NCI-H345 (cell line): Measurements from ENCODE around the gene NUAK1.

Experiments
- DNase-seq: peaks from one replicate; lab custom pipeline; 2025; lab: John Stamatoyannopoulos, UW

The NUAK1 gene

DNA sequence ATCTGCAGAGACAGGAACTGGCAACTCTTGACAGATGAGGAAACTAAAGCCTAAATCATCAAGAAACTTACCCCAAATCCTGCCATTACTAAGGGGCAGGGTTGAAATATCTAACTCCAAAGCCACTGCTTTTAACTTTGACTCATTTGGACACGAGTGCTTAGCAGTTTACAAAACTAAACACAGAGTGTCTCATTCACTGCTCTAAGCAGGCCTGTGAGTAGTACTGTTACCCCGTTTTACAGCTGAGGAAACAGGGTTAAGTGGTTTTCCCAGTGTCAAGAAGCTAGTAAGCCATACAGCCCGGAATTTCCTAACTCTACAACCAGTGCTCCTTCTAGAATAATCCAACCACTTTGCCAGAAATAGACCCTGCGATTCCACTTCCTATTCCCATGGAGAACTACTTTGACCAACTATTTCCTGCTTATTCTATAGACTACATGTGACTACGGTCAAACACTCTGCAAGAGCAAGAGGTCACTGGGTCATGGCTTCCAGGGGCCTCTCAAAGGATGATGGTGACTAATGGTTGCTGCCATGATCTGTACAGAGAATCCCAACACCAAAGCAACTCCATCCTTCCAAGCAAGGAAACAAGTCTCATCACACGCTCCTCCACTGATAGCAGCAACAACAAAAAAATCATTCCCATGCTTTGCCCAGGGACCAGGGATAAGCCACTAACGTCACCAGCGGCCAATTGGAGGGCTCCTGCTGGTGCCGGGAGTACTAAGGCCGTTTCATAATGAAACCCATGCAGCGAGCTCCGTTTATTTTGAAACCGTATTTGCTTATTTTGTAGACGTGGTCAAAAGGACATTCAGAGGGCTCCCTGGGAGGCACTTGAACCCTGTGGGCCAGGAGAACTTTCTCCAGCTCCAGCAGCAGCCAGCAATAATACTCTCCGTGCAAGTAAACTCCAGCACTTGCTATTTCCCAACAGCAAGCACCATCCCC is 56.3 kb downstream of the NUAK1 start:
- DNase-seq = no peak

DNA sequence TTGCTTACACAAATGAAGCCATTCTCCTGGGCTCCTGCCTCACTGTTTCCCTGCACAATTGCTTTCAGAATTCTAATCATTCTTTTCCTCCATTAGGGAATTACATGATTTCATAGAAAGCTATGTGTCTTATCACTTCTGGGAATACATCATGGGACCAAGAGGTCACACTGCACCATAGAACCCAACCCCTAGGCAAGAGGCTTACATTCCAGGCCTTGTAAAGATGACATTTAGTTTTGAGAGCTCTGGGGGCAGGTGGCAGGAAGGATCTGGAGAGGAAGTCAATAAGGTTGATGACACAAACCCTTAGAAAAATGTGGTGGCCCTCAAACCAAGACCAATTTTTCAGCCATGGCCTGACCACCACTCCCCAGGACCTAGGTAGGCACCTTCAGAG is 57.1 kb downstream of the NUAK1 start:
- no peak for DNase-seq

DNA sequence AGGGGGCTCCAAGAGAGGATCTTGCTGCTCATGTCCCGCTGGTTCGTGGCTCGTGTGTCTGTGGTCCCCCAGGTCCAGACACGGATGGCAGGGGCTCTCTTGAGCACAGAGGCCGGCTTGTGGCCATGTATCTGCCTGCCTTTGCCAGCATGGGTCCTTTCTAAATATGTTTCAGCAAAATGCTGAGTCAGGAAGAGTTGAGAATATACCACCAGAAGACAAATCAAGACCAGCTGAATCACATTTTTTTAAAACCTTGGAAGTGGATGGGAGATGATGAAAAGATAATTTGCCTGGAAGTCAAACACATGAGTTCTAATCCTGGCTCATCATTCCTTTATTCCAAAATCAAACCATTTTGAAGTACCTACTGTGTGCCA is 58.0 kb downstream of the NUAK1 start:
- no peak for DNase-seq

DNA sequence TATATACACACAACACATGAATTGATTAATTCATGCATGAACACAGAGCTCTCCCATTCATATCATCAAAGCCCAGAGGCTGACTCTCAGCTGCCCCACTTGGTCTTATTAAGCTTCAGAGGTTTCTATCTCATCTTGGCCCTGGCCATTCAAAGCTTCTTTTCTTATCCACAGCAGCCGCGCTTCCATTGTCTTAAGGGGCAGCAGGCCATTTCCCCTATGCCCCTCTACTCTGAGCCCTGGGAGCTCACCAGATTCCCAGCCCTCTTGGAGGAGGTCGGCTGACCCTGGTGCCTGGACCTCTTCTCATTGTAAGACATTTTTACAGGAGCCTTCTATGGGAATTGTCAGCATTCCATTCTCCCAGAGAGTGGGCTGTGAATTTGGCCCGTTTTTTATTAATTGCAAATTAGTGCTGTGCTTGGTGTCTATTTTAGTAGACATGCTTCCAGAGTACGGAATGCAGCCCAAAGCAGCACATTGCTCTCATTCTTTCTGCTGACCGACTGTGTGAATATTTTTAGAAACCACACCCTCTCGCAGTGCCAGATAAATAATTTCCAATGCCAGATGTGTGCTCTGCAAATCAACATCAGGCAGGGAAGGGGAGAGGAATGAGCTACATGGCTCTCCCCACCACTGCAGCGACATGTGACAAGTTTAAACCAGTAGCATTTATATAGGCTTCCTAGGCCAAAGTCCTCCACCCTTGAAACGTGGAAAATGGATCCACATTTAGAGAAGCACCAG is 58.5 kb downstream of the NUAK1 start:
- DNase-seq = no peak

DNA sequence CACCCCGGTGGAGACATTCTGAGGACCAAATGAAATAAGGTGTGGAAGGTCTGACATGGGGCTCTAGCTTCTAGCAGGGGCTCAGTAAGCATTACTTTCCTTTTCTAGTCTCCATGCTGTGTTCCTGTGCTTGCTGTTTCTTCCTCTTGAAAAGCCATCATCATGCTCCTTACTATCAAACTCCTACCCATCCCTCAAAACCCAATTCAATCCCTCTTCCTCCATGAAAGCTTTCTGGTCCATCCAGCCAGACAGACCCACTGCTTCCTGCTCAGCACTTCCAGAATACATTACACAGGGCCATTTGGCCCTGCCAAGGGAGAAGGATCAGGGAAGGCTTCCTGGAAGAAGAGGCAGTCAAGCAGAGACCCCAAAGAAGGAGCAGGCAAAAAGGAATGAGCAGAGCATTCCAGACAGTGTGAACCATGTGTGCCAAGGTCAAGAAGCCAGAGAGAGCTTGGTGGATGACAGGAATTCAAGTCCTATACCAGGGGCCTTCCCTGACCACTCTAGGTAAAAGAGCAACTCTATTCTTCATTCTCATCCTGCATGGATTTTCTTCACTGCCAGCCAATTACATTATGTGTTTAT is 59.5 kb downstream of the NUAK1 start:
- DNase-seq = no peak

DNA sequence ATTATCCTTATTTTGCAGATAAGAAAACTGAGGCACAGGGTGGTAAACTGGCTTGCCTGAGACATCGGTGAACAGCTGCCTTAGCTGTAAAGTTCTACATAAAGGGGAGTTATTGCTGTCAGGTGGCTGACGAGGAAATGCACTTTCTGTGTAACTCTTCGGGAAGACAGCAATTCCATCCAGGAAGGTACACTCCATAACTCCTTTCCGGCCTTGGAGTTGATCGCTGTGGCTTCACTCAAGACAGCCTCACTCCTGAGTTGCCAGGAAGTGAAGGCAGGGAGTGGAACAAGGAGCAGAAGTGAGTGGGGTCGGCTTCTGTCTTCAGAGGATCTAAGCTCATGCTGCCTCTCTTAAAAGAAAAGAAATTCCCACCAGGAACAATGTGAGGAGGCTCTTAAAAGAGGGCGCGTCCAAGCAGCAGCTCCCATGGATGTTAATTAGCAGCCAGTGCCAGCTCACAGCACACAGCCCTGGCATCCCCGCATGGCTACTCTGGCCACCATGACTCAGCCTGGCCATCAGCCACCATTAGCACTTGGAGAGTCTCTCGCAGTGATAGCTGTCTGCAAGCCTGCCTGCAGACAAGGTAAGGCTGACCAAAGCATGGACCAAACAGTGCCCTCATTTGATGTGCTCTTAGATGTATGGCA is 60.3 kb downstream of the NUAK1 start:
- DNase-seq = no peak

DNA sequence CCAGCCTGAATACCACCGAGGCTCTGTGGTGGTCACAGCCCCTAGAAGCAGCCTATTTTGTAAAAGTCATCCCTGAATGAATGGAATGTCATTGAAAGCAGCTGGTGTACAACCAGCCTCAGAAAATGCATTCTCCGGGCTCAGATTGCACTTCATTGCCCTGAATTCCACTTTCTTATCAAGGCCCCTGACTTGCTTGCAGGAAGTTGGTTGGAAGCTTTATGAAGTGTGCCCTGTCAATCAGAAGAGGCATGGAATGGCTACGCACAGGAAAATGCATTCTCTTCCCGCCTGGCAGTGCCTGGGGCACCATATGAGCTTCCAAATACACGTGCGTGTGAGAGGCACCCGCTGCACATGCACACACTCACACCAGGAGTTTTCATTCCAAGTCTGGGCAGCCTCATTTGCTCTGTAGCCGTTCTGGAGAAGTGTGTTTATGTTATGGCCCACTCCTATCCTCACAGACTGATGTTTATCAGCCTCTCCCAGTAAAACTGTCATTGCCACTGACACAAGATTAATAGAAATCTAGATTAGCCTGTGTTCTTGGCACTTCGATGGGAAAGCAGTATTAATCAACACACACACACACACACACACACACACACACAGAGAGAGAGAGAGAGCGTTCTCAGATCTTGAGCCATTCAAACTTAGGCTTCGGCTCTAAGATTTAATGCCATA is 63.9 kb downstream of the NUAK1 start:
- DNase-seq = no peak

DNA sequence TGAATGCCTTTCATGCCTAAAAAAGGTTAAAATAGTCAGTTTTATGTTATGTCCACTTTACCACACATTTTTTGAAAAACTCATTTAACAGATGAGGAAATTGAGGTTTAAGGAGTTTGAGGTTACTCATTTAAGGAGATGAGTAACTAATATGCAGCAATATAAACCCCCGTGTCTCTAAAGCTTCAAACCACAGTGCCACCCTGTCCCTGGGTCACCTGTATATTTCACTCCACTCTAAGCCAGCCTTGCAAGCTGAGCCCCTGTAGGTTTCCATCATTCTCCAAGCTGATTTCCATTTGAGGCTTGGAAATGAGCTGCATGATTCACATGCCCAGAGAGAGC is 64.4 kb downstream of the NUAK1 start:
- no peak for DNase-seq

DNA sequence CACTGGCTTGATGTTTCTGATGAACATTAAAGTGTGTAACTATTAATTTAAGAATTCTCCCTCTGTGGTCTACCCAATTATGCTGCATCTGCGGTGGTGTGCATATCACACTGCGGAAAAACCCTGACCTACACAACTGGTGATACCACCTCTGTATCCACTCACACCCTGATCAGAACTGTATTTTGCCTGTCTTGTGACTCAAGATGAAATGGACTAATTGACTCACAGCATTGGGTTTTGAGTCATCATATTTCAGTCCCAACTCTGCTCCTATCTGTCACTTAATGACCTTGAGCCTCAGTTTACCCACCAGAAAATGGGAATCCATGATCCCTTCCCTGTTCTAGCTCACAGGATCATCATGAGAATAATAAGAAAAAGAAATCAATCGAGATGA is 65.6 kb downstream of the NUAK1 start:
- no peak for DNase-seq

DNA sequence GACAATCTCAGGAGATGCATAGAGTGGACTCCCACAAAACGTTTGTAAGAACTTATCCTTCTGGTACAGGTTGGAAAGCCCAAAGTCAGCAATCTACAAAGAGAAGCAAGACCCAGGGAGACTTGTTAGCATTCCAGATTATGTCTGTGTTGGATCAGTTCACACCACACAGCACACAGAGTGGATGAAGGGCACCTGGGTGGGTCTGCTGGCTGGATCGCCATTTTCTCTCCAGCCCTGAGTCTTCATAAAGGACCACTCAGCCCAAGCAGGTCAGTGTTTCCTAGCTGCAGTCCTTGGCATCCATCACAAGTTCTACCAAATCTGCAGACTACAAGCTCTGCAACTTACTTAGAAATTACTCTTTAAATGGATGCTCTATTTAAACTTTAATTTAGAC is 66.0 kb downstream of the NUAK1 start:
- DNase-seq = no peak

DNA sequence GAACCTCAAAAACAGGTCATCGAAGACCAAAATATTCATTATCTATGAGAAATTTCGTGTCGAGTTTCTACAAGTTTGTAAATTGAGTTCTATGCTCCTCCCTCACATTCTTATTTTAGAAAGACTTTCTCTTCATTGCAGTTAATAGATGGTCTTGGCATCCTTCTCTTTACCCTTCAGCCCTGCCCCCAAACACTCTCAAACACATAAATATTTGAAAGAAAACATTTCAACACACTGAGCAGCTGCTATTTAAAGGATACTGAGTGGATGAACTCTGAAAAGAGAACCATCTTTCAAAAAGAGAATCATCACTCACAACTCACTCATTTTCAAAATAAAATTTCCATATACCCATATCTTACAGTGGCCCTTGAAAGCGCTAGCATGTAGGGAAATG is 67.1 kb downstream of the NUAK1 start:
- no peak for DNase-seq

DNA sequence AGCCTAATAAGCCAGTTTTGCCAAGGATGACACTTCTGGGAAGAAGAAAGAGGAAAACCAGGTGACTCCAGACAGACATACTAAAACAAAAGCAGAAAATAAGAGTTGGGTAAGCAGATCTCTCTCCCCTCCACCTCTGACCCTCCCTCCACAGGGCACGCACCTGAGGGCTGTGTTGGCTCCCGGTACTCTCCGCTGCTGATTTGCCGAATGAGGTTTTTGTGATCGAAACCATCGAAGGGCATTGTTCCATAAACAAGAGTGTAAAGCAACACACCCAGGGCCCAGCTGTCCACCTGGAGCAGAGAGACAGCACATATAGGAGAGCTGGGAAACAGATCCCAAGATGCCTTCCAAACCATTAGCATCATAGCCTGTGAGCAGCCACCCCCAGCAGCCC is 68.1 kb downstream of the NUAK1 start:
- no peak for DNase-seq

DNA sequence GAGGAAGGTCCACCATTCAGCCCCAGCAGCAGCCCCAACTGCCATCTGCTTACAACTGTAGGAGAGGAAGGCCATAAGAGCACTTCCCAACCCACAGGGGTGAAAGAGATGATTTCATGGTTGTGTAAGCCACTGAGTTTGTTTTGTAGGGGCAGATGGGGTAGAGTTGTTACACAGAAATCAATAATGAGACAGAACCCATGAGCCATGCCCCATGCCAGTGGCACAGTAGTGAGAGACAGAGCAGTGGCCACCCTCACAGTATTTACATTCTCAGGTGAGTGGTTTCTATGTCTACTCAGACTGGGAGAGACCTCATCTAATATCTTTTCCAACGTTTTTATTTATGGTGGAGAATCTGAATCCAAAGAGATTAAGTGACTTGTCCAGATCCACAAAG is 68.6 kb downstream of the NUAK1 start:
- DNase-seq = no peak

DNA sequence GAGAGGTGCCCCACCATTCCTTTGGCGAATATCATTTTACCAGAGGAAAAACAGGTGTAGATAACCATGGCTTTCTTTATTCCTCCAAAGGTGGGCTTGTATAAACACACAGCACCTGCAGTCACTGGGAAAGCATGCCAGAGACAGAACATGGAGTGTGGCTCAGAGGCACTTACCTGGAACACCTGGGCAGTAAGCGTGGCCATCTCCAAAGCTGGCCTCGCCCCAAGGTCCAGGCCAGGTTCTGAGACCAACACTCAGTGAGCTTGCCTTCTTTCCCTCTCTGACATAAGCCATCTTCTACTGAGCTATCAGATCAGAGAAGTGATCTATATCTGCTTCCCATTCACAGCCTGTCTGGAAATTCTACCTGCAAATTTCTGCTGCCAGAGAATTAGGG is 70.5 kb downstream of the NUAK1 start:
- DNase-seq = no peak

DNA sequence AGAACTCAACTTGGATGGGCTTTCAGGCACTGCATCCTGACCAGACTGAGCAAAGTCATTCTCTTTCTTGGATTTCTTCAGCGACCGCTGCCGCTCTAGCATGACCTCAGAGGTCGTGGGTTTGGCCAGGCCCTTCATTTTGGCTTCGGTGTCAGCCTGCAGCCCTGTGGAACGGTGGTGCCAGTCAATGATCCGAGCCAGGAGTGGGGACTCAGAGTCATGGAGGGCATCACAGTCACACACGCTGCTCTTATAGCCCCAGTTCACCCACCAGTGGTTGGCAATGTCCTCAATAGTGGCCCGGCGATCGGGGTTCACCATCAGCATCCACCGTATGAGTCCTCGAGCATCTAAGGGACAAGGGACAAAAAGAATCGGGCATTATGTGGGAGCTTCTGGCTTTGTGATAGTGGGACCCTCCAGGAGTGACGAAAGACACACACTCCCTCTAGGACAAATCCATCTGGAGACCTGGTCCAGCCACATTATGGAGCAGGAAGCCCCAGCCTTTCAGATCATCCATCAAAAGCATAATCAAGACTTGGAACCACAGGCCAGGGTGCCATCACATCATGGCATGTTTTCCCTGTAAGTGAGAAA is 71.0 kb downstream of the NUAK1 start:
- no peak for DNase-seq

DNA sequence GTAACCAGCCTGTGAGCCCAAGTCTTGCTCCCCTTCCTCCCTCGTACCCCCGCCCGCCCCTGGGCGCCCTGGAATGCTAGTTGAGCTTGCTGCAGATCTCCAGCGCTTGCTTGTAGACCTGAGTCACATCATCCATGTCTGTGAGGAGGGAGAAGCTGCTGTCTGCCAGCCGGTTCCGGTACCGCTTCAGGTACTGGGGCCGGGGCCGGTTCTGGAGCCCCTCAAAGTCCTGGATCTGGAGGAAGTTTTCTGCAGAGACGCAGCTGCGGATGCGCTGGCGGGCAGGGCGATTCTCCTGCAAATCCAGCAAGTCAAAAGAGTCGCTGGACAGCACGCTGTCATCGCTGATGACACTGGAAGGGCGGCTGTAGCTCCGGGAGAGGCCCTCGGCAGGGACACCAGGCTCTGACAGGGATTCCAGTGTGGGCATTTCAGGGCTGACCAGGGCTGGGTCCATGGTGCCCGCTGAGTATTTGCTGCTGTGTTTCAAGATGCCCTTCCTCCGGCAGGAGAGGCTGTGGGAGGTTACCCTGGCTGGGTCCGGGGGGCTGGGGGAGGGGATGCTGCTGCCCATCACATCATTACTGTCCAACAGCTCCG is 71.9 kb downstream of the NUAK1 start:
- DNase-seq = no peak

DNA sequence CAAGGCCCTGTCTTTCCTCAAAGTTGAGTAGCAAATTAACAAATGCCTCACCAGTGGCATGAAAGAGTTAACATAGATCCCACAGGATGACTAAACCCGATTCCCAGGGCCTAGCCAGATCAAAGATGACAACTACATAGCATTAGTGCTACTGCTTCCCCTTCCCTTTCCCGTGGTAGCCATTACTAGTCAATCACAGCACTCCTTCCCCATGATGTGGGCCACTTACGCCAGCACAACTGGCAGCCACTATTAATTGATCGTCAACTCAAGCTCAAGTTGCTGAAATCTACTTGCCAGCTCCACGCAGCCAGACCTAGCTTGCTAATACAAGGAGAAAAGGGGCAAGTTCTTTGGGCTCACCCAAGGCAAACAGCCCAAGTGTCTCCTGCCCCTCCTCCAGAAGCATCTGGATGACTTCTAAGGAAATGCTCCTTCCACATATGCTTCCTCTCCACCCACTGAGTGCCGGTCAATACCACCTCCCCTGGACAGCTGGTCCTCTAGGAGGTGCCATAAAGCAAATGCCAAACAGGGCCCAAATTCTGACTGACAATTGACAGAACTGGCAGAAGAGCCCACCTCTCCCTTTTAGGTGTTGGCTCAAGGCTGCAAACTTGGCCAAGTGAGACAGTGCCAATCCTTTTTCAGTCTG is 72.6 kb downstream of the NUAK1 start:
- DNase-seq = no peak

DNA sequence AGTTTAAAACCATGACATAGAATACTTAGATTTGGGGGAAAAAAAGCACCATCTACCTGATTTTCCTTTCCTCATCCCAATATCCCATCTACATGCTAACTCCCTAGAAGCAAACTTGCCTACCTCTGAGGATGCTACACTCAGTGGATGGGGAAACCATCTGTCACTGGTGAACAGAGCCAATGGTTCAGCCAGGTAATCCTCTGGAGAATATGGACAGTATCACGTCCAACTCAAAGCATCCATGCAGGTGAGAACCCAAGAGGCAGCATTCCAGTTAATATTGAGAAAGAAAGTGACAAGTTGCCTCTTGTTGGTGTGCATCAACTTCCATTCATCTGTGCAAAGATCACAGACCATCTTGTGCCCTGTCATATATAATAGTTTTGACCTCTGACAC is 73.2 kb downstream of the NUAK1 start:
- no peak for DNase-seq

DNA sequence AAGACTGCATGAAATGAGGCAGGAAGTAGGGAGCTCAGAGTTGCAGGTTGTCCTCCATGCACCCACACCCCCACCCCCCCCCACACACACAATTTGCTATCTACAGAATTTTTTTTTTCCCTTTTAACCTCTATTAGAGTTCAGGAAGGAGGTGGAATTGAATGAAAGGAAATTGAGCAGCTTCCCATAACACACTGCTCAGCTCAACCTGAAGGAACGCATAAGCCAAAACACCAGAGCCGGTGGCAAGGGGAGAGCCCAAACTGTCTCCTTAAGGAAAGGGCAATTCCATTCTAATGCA is 74.1 kb downstream of the NUAK1 start:
- DNase-seq = no peak

DNA sequence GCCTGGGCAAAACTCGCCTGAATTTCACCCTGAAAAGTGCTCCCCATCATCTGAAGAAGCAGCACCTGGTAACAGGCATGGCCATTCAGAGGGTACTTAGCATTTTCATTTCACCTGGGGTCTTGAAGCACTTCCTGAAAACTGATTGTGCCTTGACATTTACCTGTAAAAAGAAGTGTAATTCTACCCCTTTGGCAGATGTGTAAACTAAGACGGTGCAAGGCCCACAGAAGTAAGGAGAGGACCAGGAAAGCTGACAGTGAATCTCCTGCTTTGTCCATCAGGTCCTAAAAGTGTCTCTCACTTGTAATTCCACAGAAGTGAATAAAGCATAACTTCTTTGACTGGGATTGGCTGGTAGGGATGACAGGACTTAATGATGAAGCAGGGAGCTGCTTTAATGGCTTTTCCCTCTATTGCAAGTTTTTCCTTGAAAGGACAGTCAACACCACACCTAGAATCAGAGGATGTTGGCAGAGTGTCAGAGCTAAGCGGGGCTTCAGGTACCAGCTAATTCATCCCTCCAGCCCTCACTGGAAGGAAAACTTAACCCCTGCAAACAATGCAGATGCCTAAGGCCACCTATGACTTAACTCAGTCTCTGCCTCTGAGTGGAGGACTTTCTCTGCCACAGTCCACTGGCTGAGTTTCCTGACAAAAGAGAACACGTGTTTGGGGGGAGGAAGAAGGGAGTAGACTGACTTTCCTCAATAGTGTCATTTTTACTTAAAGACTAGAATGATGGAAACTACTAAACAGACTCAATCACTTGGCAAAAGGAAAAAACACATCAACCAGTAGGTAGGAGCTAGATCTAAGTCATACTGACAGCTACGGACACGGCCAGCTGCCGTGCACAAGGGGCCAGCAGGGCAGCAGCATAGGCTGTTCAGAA is 74.7 kb downstream of the NUAK1 start:
- no peak for DNase-seq
